Esophagus squamous epithelium (tissue), 5 donors: Measurements from ENCODE around the gene FAM234A. TPM values are rescaled to one million over a fixed set of nuclear protein-coding genes. Genes with fewer than 3 reads are reported as not detected.

Experiments used
- DNase-seq: peaks from one replicate; lab custom pipeline; 2025; lab: John Stamatoyannopoulos, UW
- H3K27ac ChIP-seq, 4 donors: fragments of 200-600 bp; sonication (generic); one replicate each; pipeline ENCODE4 v1.5.1; 2016 to 2019; ENCODE audit warnings: mild to moderate bottlenecking in 1 of 4
- H3K27me3 ChIP-seq, 4 donors: fragments of 200-600 bp; sonication (generic); 1 replicate in 3 of 4; 2 replicates in 1 of 4; pipeline versions ENCODE4 v1.5.1 to v1.6.0; 2017 to 2021; ENCODE audit warnings: antibody characterized with exemption in 1 of 4
- H3K36me3 ChIP-seq, 3 donors: fragments of 200-600 bp; sonication (generic); one replicate each; pipeline ENCODE4 v1.5.1; 2016 to 2019
- H3K4me1 ChIP-seq, 3 donors: fragments of 200-600 bp; sonication (generic); one replicate each; pipeline ENCODE4 v1.5.1; 2017 to 2019
- H3K4me3 ChIP-seq, 4 donors: fragments of 200-600 bp; sonication (generic); 1 replicate in 3 of 4; 2 replicates in 1 of 4; pipeline ENCODE4 v1.5.1; 2016 to 2019; ENCODE audit warnings: mild to moderate bottlenecking in 2 of 4, moderate library complexity in 1 of 4
- H3K9me3 ChIP-seq, 3 donors: fragments of 200-600 bp; sonication (generic); one replicate each; pipeline ENCODE4 v1.5.1; 2016 to 2019
- CTCF ChIP-seq, 6 experiments: fragments of 450-650 bp in 4 of 6; fragments of 200-600 bp in 2 of 6; sonication (generic) in 2 of 6; IDR thresholded peaks; one replicate each; pipeline ENCODE4 v1.5.1; 2016 to 2019; ENCODE audit warnings: antibody characterized with exemption in 6 of 6, mild to moderate bottlenecking in 4 of 6, moderate library complexity in 4 of 6
- POLR2A ChIP-seq, 4 donors: fragments of 450-650 bp; IDR thresholded peaks; one replicate each; pipeline ENCODE4 v1.6.1; 2017; ENCODE audit warnings: antibody characterized with exemption in 4 of 4, mild to moderate bottlenecking in 4 of 4, moderate library complexity in 3 of 4
- WGBS, 2 donors: methylation state at CpG; one replicate each; pipeline ENCODE4 v1.1.5; 2018; 5-methylcytosine and 5-hydroxymethylcytosine counted together
- intact Hi-C: fragments of 100-400 bp; cut with DNase I; formaldehyde crosslinking; loops from one replicate; pipeline ENCODE4 v1.15.0; 2022
- total RNA-seq, 4 donors: library from RNA; depleted of rRNA; stranded (reverse); fragments of >200 nt; gene quantifications; one replicate each; pipeline ENCODE4 v1.1.0, GENCODE V29; 2016
- donor health status: DM: yes; HTN: yes; CAD: no.

The FAM234A gene
- total RNA-seq, 4 donors from 2014 or later = 16.5 to 147 (median 60.0) TPM

- Histone ChIP-seq H3K4me1 (peaks cover 0 to 12% (median 0%) of the 10 kb centered on the region in 3 donors), H3K9me3 (no peaks in the 10 kb centered on the region), H3K4me3 (no peak overlapping the region), H3K27ac (no peak overlapping the region), H3K27me3 (no peaks in the 10 kb centered on the region), H3K36me3 (peaks cover 4 to 92% (median 16%) of the 10 kb centered on the region in 3 donors)
- intact Hi-C loops = no loop called here
- no peak for DNase-seq
- TF ChIP-seq POLR2A (IDR thresholded peaks at IDR 0.05) = no peak
- TF ChIP-seq CTCF (IDR thresholded peaks at IDR 0.05) = no peak
- WGBS, 2 donors = 89 to 90% methylated on average over 4 to 16 of the region's 21 CpGs
Measured at GRCh38 chr16:307691-308312, 73.2 kb downstream of the FAM234A start.

- Histone ChIP-seq H3K9me3 (no peaks in the 10 kb centered on the region), H3K4me1 (peaks cover 0 to 12% (median 0%) of the 10 kb centered on the region in 3 donors), H3K4me3 (no peak overlapping the region), H3K27me3 (no peaks in the 10 kb centered on the region), H3K27ac (no peak overlapping the region), H3K36me3 (peaks cover 16 to 92% (median 18%) of the 10 kb centered on the region in 3 donors)
- DNase-seq = no peak
- WGBS, 2 donors = 50 to 61% methylated on average over 4 of the region's 7 CpGs
- intact Hi-C loops = no loop called here
- TF ChIP-seq CTCF (IDR thresholded peaks at IDR 0.05) (no peak), POLR2A (IDR thresholded peaks at IDR 0.05) (no peak)
Measured at GRCh38 chr16:309476-309875, 74.9 kb downstream of the FAM234A start.

GRCh38 chr16:311725-312124 is 77.1 kb downstream of the FAM234A start:
- Histone ChIP-seq H3K27ac (no peak overlapping the region), H3K4me3 (no peak overlapping the region), H3K9me3 (no peaks in the 10 kb centered on the region), H3K36me3 (peaks cover 16 to 80% (median 19%) of the 10 kb centered on the region in 3 donors), H3K27me3 (no peaks in the 10 kb centered on the region), H3K4me1 (peaks cover 0 to 1% (median 0%) of the 10 kb centered on the region in 3 donors)
- 85 to 98% methylated on average over 15 of the region's 15 CpGs for WGBS, 2 donors
- no peak for DNase-seq
- intact Hi-C loops = no loop called here
- TF ChIP-seq CTCF (IDR thresholded peaks at IDR 0.05) = no peak

- H3K36me3 ChIP-seq = peaks cover 4 to 79% (median 23%) of the 10 kb centered on the region in 3 donors
- no peaks in the 10 kb centered on the region for H3K9me3 ChIP-seq
- no peak overlapping the region for H3K27ac ChIP-seq
- 80 to 98% methylated on average over 1 to 8 of the region's 16 CpGs for WGBS, 2 donors
- intact Hi-C loops = no loop called here
- H3K27me3 ChIP-seq = no peaks in the 10 kb centered on the region
- DNase-seq = no peak
- H3K4me1 ChIP-seq = no peaks in the 10 kb centered on the region
- TF ChIP-seq CTCF (IDR thresholded peaks at IDR 0.05) (no peak), POLR2A (IDR thresholded peaks at IDR 0.05) (no peak)
- H3K4me3 ChIP-seq = no peak overlapping the region
Measured at GRCh38 chr16:314351-314750, 79.7 kb downstream of the FAM234A start.

- DNase-seq = no peak
- Histone ChIP-seq H3K36me3 (peaks cover 3 to 76% (median 19%) of the 10 kb centered on the region in 3 donors), H3K4me1 (no peaks in the 10 kb centered on the region), H3K27me3 (no peaks in the 10 kb centered on the region), H3K27ac (no peak overlapping the region), H3K9me3 (no peaks in the 10 kb centered on the region), H3K4me3 (no peak overlapping the region)
- intact Hi-C loops = no loop called here
- TF ChIP-seq CTCF (IDR thresholded peaks at IDR 0.05) (no peak), POLR2A (IDR thresholded peaks at IDR 0.05) (no peak)
- WGBS, 2 donors = 69 to 78% methylated on average over 10 to 14 of the region's 14 CpGs
Measured at GRCh38 chr16:314795-315299, 80.2 kb downstream of the FAM234A start.
